22Rv1 (cell line): ENCODE results near the gene HECW1.

Experiments
- H3K27ac ChIP-seq: fragments of 450-650 bp; 2 replicates; pipeline ENCODE4 v1.5.1; 2017
- ZFX ChIP-seq: fragments of 450-650 bp; IDR thresholded peaks from 2 replicates; pipeline ENCODE4 v1.6.1; 2017; ENCODE audit warnings: antibody characterized with exemption, borderline replicate concordance
- TF ChIP-seq, protein P1 (sequence below): fragments of 450-650 bp; IDR thresholded peaks from 2 replicates; pipeline ENCODE4 v1.5.1; 2017; ENCODE audit warnings: mild to moderate bottlenecking

HECW1 gene

GRCh38 chr7:43151076-43151475 is 38.6 kb downstream of the HECW1 start:
- no peak for TF ChIP-seq ZFX
- TF ChIP-seq, protein P1, sequence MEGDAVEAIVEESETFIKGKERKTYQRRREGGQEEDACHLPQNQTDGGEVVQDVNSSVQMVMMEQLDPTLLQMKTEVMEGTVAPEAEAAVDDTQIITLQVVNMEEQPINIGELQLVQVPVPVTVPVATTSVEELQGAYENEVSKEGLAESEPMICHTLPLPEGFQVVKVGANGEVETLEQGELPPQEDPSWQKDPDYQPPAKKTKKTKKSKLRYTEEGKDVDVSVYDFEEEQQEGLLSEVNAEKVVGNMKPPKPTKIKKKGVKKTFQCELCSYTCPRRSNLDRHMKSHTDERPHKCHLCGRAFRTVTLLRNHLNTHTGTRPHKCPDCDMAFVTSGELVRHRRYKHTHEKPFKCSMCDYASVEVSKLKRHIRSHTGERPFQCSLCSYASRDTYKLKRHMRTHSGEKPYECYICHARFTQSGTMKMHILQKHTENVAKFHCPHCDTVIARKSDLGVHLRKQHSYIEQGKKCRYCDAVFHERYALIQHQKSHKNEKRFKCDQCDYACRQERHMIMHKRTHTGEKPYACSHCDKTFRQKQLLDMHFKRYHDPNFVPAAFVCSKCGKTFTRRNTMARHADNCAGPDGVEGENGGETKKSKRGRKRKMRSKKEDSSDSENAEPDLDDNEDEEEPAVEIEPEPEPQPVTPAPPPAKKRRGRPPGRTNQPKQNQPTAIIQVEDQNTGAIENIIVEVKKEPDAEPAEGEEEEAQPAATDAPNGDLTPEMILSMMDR, result no peak
- no peak overlapping the region for H3K27ac ChIP-seq

- no peak for TF ChIP-seq ZFX
- TF ChIP-seq, protein P1, result no peak
- no peak overlapping the region for H3K27ac ChIP-seq
These were observed 40.2 kb downstream of the HECW1 start for GRCh38 chr7:43152696-43153095.

DNA sequence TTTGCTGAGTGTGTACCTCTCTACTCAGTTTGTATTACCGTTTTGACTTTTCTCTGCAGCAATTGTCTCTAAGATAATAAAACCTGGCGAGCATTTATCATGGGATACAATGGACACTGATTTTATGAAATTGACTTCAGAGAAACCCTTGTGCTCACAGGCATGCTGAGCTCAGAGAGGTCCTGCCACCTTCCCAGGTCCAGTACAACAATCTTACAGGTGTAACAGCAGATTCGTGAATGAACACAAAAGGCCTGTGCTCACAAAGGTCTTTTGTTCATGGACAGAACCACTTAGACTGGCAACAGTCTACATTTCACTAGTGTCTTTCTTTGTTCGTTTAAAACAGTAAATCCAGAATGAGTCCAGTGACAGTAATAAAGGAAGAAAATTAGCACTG is 43.2 kb downstream of the HECW1 start:
- no peak for TF ChIP-seq ZFX
- TF ChIP-seq, protein P1, result no peak
- no peak overlapping the region for H3K27ac ChIP-seq

DNA sequence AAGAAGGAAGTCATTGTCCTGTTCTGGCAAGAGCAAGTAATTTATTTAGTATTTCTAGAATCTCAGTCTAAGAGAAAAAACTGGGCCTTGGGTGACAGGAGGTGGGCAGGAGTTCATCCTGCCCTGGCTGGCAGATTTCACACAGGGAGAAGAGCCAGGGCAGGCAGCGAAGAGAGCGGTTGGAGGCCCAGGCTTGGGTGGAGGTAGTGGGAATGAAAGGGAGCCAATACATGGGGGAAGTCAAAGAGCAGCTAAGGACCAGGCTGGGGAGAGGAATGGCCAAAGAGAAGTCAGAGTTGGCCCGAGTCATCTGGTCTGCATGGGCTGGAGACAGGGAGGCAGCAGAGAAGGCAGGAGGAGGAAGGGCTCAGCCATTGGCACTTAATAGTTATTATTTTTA is 51.4 kb downstream of the HECW1 start:
- TF ChIP-seq, protein P1, result no peak
- no peak for TF ChIP-seq ZFX
- no peak overlapping the region for H3K27ac ChIP-seq

GRCh38 chr7:43164757-43165156 is 52.3 kb downstream of the HECW1 start:
- TF ChIP-seq, protein P1, result no peak
- no peak for TF ChIP-seq ZFX
- H3K27ac ChIP-seq, result no peak overlapping the region

- TF ChIP-seq, protein P1, result no peak
- no peak for TF ChIP-seq ZFX
- H3K27ac ChIP-seq, result no peak overlapping the region
These were observed 54.2 kb downstream of the HECW1 start for GRCh38 chr7:43166686-43167085.

- H3K27ac ChIP-seq, result no peak overlapping the region
- TF ChIP-seq, protein P1, result no peak
- TF ChIP-seq ZFX, result no peak
These were observed 56.6 kb downstream of the HECW1 start for GRCh38 chr7:43169076-43169475.
